GM19455 (cell line): ENCODE measurements around the gene SPRR5.

ENCODE experiments used
- ATAC-seq: cut with Tn5 transposase; IDR thresholded peaks from one replicate; pipeline ENCODE4 v1.9.1; 2021; ENCODE audit not compliant: unreplicated experiment

SPRR5 gene

DNA sequence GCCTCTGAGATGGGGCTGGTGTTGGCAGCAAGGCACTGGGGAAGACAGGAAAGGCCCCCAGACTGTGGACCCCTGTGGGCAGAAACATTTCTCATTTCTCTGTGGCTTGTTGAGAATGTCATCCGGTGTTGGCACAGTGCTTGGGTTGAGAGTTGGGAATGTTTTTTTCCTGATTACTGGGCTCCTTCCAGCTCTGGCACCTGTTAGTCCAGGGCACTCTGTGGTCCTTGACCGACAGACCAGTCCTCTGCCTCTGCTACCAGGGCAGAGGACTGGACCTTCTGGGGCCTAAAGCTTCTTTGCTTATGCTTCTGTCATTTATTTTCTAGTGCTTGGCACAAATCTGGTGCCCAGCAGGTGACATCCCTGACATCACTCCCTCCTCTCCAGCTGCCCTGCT lies 4.8 kb upstream of the SPRR5 start:
- ATAC-seq, result no peak

DNA sequence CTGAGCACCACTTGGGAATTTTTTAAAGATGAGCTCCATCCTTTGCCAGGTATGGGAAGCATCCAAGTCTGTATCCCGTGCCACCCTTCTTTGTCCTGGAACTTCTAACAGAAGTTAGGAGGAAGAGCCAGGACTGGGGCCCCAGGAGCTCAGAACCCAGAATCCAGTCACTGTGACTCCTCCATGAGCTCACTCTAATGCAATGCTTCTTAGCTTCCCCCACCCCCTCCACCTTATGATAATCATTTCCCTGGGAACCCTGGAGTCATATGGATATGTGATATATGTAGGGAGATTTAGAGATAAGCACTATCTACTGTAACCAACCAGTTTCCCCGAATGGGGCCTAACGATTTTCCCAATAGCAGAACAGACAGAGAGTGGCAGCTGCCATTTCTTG lies 758 bp upstream of the SPRR5 start:
- ATAC-seq, result no peak

DNA sequence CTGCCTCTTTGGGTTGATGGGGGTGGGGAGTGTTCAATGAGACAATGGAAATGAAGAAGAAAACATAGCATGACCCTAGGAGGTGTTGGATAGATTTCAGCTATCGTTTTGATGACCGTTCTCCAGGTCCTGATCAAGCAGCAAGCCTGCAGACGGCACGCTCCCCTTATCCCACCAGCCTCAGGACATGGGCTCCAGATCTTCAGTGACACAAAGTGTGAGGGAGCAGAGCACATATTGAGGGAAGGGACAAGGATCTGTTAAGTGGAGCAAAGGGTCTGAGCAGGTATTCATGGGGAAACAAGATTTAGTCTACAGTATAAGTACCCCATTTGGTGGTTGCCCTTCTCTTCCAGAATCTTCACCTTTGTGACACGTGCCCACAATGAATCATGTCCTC lies 4.7 kb downstream of the SPRR5 start:
- no peak for ATAC-seq

DNA sequence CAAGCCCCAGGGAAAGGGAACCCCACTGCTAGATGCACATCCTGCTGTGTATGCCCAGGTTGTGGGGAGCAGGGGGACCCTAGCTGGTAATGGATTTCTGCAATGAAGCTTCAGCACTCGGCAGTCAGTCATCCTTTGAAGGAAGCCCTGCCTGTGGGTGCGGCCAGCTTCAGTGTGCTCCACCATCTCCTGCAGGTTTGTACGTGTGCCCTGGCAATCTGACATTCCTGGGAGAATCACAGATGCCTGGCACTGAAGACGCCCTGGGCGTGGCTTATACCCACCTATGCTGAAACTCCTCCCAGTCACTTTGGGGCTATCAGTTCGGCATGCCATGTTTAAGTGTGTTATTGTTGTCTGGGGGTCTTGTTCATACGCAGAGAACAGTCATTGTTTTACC lies 6.8 kb downstream of the SPRR5 start:
- ATAC-seq, result no peak

DNA sequence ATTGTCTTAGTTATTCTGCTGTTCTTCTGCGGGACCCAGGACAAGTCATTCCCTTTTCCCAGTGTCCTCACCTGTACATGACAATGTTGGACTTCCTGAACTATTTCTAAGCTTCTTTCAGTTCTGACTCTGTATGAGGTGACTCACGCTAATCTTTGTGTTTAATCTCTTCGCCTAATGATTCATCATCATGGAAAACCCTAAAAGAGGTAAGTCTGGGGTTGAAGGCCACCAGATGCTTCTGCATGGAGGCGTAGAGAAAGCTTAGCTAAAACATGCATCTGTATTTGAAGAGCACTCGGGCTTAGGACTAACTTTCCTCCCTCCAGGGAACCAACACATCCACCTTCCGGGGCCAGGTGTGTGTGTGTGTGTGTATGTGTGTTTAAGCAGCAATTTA lies 7.4 kb downstream of the SPRR5 start:
- ATAC-seq, result no peak

DNA sequence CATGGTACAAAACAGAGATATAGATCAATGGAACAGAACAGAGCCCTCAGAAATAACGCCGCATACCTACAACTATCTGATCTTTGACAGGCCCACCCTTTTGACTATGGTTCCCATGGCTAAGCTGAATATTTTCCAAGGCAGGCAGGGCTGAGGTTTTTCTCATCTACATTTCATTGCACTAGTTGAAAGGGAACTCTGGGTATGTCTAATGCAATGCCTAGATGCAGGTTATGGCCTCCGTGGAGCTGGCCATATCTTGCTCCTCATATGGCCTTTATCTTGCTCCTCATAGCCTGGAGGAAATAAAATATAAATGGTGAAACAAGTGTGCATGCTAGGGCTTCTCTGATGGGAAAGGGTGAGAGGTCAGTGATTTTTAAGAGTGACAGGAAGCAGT lies 10.6 kb downstream of the SPRR5 start:
- no peak for ATAC-seq

DNA sequence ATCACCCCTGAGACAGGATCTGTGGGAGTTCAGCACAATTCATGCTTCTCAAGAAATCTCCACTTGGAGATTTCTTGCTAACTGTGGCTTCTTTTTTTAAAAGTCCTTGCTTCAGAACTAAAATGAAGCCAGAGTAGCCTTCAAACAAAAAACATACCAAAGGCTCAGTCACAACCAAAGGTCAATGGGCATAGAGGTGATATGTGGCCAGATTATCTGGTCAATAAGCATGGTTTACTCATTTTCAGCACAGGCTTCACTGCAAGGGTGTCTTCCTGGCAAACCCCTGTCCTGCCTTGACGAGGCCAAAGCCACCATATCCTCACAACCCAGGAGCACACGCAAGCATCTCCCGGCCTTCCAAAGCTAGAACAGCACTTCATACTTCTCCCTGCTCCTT lies 12.3 kb downstream of the SPRR5 start:
- no peak for ATAC-seq

DNA sequence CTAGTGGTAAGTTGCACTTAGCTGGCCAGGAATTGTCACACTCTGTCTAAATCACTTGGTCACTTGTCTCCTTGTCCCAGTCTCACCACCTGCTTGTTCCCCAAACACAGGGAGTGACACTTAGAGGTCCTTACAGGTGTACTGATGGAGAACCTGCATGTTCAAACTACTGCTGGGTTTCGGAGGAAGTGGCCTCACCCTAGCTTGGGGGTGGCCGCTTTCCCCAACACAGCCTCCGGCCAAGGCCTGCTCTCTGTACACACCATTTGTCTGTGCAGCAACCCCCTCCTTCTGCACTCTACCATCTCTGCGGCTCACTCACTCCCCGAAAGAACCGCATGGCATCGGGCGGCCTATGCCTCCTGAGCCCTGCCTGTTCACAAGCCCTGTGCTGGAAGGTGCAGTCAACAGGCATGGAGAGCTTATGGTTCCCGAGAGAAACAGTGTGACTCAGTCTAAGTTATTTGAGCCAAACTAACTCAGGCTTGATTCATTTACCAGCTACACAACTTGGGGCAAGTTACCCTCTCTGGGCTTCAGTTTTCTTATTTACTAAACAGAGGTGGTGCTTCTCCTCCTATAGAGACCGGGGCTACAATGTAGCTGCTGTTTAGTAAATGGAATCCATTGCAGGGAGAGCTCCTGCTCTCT lies 12.9 kb downstream of the SPRR5 start:
- ATAC-seq, result no peak

DNA sequence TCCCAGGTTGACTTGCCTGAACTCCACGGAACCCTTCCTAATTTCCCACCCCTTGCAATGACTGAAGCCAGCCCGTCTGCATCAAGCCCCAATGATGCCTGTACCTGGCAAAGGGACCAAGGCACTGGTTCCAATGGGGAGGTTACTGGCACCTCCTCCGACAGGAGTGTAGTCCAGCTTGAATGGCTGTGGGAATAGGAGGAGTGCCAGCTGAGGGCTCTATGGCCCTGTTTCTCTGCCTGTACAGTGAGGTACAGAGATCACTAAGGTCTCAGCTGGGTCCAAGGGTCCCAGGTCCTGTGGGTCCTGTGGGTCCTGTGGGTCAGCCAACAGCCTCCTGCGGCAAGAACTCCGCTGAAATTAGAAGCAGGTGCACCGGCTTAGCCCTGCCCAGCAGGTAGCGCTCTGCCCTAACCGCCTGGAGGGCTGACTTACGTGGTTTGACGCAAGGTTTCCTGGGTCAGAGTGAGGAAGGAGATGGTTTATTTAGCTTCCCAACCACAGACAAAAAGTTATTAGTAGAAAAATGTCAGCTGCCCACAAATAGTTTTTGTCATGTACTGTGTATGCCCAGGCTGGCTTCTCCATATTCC lies 13.5 kb downstream of the SPRR5 start:
- no peak for ATAC-seq

DNA sequence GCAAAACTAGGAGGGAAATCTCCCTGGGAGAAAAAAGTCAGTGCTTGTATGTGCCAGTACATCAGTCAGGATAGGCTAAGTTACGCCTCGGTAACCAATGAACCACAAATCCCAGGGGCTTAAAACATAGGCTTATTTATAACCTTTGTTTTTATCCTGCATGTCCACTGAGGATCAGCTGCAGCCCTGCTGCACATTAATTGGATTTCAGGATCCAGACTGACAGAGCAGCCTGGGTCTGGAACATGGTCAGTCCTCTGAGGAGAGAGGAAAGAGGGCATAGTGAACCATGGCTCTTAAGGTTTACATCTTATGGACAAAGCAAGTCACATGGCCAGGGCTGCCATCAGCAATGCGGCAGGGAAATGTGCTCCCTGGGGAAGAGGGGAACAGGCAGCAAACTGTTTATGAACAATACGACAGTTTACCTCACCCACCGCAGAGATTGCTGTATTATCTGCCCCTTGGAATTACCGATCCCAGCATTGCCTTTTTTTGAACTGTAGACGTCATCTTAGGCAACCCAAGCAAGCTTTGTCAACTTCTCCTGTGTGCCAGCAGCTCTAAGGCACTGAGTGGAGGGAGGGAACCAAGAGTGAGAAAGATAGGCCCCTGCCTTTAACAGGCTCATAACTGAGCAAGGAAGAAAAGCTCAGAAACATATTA lies 14.4 kb downstream of the SPRR5 start:
- no peak for ATAC-seq

DNA sequence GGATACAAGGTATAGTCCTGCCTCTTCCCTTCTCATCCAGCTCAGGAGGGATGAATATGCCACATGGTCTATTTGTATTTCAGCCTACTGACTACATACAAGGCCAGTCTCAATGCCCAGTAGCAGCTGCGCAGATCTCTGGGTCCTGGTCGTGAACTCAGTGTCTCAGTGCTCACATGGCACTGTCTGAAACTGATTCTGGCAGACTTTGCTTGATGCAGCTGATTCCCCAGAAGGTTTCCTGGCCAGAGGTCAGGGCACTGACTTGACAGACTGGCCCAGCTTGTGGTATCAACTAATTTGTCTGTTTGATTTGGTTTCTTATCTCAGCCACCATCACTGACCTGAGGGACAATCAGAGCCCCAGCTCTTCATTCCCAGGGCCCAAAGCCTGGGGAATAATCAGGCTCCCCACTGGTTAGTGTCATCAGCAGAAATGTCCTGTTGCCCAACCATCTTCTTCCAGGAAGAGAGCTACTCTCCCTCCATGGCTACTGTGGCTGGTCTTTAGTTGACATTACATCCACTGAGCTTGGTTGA lies 15.9 kb downstream of the SPRR5 start:
- ATAC-seq, result no peak

DNA sequence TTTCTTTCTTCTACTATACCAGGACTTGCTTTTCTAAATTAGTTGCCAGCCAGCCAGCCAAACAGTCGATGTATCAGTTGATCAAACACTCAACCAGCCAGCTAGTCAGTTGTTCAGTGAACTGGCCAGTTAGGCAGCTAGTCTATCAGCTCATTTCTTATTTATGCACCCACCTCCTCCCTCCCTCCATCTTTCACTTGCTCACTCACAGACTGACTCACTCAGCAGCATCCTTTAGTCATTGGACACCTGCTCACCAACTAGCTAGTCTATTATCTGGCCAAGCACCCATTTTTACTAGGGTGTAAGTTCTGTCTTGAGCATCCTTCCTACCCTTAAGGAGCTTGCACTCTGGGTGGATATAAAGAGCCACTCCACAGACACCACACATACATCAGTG lies 17.5 kb downstream of the SPRR5 start:
- no peak for ATAC-seq

DNA sequence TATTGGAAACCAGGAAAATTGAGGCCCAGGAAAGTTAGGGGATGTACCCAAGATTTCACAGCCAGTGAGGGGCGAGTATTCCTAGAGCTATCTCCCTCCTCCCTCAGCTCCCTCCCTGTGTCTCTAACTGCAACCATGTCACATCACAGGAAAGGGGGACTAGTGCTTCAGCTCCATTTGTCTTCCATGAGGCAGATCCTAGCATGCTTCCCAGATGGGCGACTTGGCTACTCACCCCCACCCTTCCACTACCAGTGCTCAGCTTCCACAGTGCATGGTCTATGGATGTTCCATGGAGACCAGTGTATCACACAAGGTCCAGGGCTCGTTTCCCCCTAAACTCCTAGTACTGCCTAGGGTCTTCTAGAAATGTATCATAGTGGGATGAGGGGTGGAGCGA lies 18.8 kb downstream of the SPRR5 start:
- no peak for ATAC-seq

DNA sequence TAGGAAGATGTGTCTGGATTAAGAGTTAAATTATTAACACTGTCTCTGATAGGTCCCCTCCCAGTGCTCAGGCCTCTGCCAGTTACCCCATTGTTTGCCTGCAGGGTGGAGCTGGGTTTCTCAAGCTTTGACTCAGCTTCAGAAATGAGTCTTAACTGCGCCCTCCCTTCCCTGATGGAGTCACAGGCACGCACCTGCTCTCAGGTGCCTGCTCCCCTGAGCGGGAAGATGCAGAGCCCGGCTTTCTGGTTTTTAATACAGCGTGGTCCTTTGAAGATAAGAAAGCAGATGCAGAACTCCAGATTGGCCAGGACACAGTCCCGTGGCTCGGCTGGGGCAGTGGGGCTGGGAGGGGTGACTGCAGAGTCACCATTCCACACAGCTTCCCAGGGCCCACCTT lies 20.2 kb downstream of the SPRR5 start:
- ATAC-seq, result no peak

DNA sequence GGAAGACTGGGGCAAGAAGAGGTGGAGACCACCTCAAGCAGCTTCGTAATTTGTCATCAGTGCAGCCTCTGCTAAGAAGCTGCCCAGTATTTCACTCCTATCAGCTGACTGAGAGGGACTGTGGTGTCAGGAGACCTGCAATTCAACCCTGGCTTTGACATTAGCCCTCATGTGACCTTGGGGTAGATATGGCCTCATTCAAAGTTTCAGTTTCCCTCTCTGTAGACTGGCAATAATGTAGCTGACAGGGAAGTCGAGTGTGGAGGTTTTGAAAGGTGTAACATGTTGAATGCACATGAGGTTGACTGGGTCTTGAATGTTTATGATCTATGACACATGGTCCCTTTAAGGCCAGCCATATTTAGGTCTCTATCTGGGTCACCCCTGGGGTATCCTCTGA lies 21.2 kb downstream of the SPRR5 start:
- ATAC-seq, result peak; percentile 88

DNA sequence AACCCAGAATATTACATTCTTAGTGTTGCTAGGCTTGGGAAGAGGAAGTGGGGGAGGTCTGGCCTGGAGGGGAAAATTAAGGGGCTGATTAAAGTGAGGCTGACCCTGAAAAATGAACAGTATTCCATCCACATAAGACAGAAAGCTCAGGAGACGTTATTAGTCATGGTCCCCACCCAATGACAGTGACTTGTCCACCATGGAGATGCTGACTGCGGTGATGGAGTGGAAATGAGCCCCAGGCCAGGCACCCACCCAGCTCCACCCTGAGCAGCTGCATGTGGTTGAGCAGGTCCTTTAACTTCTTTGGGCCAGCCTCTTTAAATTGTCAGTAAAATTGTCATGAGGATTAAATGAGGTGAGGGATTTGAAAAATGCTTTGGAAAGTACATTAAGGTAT lies 22.0 kb downstream of the SPRR5 start:
- ATAC-seq, result no peak

DNA sequence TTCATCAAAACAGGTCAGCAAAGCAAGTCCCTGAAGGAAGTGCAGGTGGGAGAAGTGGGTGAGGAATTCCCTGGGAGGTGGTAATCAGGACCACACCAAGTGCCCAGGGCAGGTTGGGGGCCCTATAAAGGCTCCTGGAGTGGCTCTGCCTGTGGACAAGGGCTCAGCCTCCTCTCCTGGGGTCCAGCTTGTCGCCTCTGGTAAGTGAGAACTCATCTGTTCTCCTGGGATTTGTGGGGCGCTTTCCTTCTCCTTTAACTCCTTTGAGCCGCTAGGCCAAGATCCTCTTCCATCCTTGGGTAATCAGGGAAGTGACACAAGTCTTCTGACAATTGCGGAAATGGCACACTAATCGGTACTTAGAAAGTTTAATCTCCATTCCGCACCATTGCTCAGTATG lies 23.5 kb downstream of the SPRR5 start, which contains the start of gene SPRR4:
SPRR4 (plus strand) TSS at position 154 of the 400 bp plus-strand sequence. CDS start 1,243 bp downstream, outside the sequence.
- no peak for ATAC-seq

DNA sequence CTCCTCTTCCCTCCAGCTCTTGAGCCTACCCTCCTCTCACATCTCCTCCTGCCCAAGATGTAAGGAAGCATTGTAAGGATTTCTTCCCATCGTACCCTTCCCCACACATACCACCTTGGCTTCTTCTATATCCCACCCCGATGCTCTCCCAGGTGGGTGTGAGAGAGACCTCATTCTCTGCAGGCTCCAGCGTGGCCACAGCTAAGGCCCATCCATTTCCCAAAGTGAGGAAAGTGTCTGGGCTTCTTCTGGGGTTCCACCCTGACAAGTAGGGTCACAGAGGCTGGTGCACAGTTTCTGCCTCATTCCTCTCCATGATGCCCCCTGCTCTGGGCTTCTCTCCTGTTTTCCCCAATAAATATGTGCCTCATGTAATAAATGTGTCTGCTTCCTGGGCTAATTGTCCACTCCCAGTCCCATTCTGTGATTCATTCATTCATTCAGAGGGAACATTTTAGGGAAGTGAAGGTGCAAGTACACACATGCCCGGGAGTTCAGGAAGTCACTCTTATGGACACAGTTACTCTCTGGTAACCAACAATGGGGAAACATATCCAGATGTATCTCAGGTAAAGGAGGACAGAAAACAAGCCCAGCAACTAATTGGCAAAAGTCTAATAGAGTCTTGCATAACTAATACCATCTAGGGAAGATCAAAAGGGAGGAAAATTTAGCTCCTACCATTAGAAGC lies 25.3 kb downstream of the SPRR5 start:
- no peak for ATAC-seq

DNA sequence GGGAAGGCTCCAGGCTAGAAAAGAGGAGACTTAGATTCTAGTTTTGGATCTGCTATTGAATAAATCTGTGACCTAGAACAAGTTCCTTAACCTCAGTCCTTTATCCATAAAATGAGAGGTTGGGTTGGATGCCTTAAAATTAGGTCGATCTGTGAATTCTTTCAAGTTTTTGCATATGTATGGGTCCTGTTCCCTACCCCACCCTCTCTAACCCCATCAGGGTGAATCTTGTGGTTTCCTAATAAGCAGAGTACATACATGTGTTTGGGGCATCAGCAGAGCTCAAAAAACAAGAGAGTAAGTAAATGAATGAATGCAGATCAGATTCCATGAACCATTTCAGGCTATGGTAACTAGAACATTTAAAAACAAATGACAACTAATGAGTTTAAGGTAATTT lies 29.7 kb downstream of the SPRR5 start:
- ATAC-seq, result no peak

DNA sequence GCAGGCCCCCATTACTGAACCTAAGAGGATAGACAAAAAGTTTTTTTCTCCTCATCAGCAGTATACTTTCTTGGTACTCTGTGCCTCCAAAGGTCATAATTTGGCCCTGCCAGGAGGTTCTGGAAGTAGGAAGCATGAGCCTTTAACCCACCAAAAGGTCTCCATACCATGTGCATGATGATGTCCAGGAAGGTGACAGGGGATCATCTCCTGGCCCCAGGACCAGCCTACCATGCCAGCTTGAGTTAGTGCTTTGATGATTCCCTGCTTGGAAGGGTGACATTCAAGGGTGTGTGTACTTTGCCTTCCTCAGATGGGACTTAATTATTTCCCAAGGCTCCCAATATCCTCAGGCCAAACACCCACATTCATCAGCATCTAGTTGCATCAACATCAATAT lies 30.6 kb downstream of the SPRR5 start:
- no peak for ATAC-seq

DNA sequence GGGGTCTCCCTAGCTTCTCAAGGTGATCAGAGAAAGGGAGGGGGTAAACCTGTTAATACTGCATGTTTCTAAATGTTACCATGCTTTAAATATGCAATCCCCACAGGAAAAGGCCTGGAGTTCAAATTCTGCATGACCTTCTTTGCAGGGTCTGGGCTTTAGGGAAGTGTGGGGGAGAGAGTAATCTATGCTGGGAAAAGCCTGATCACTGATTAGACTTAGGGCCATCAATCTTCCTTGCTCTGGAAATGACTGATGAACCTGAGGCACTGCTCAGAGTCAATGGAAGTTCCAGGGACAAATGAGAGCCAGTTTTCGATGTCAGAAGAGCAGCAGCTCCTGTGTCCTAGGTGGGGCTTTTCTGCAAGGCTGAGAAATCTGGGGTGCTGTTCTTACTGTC lies 33.7 kb downstream of the SPRR5 start:
- ATAC-seq, result no peak
